HEK293T (cell line): ENCODE results near the gene PLCG1.

ENCODE experiments used
- BHLHE40 ChIP-seq: fragments of 450-650 bp; IDR thresholded peaks from 2 replicates; pipeline ENCODE4 v1.6.1; 2016; ENCODE audit warnings: mild to moderate bottlenecking, moderate library complexity, borderline replicate concordance
- FOXK2 ChIP-seq: fragments of 450-650 bp; IDR thresholded peaks from 2 replicates; pipeline ENCODE4 v1.6.1; 2016; ENCODE audit warnings: mild to moderate bottlenecking
- FOXM1 ChIP-seq: fragments of 450-650 bp; IDR thresholded peaks from 2 replicates; pipeline ENCODE4 v1.6.1; 2017; ENCODE audit warnings: mild to moderate bottlenecking, borderline replicate concordance
- NFRKB ChIP-seq: fragments of 450-650 bp; IDR thresholded peaks from 2 replicates; pipeline ENCODE4 v1.6.1; 2016; ENCODE audit warnings: mild to moderate bottlenecking, moderate library complexity
- SP1 ChIP-seq: fragments of 450-650 bp; IDR thresholded peaks from 2 replicates; pipeline ENCODE4 v1.6.1; 2017
- SUZ12 ChIP-seq: fragments of 450-650 bp; IDR thresholded peaks from 2 replicates; pipeline ENCODE4 v1.6.1; 2016; ENCODE audit warnings: mild to moderate bottlenecking

DNA sequence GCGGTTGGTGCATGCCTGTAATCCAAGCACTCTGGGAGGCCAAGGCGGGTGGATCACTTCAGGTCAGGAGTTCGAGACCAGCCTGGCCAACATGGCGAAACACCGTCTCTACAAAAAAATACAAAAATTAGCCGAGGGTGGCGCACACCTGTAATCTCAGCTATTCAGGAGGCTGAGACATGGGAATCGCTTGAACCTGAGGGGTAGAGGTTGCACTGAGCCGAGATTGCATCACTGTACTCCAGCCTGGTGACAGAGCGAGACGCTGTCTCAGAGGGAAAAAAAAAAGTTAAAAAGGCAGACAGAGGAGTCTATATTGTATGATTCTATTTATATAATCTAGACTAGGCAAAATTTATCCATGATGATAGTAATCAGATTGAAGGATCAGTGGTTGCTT lies 27.3 kb upstream of the PLCG1 start:
- TF ChIP-seq SP1: no peak
- no peak for TF ChIP-seq NFRKB
- TF ChIP-seq SUZ12: no peak
- TF ChIP-seq FOXM1: no peak
- no peak for TF ChIP-seq BHLHE40
- no peak for TF ChIP-seq FOXK2
